SK-N-MC (cell line): ENCODE measurements around the gene MAPRE3.

Source experiments
- EZH2 ChIP-seq: fragments of 200-600 bp; sonication (generic); IDR thresholded peaks from one replicate; pipeline ENCODE4 v1.6.1; 2017; ENCODE audit warnings: antibody characterized with exemption
- POLR2AphosphoS5 ChIP-seq: IDR thresholded peaks from 2 replicates; pipeline ENCODE4 v1.6.1; 2012; ENCODE audit warnings: mild to moderate bottlenecking, low read depth, low read length, borderline replicate concordance

- TF ChIP-seq EZH2 (no peak), POLR2AphosphoS5 (no peak)
Observed at GRCh38 chr2:27051902-27052645, 81.6 kb downstream of the MAPRE3 start.
